NCI-H446 treated with DMSO at 0.1 percent for 48 hours (cell line): ENCODE measurements around the gene CFTR.

Experiments used
- DNase-seq: peaks from one replicate; lab custom pipeline; 2025; lab: John Stamatoyannopoulos, UW

The CFTR gene

GRCh38 chr7:117652943-117653680, 173.3 kb downstream of the CFTR start:
- DNase-seq, result no peak

GRCh38 chr7:117654780-117655179, 175.0 kb downstream of the CFTR start:
- DNase-seq, result no peak

GRCh38 chr7:117656806-117657205, 177.0 kb downstream of the CFTR start:
- no peak for DNase-seq

DNA sequence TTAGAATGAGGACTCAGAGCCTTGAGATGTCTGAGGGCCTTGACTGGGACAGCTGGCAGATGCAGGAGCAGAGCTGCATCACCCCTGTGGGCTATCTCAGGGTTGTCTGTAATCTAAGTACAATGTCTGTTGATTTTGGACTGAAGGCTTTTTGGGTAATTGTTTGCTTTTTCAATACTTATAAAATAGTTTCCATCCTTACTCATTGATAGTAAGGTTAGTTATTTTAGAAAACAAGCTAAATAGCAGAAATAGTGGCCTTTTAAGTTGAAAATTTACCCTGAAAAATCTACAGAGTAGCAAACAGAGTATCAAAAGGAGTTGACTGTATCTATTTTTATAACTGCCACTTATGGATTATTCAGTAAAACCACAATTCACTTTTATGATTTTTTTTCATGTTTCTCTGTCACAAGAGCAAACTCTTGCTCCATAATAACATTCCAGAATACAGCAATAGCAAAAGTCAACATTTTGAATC, 179.7 kb downstream of the CFTR start:
- DNase-seq, result no peak

- DNase-seq, result no peak
These were observed 181.5 kb downstream of the CFTR start for GRCh38 chr7:117661328-117661727.

GRCh38 chr7:117664047-117664446, 184.2 kb downstream of the CFTR start:
- no peak for DNase-seq

GRCh38 chr7:117665368-117665767, 185.5 kb downstream of the CFTR start:
- no peak for DNase-seq

- no peak for DNase-seq
These were observed 186.2 kb downstream of the CFTR start for GRCh38 chr7:117666031-117666430.

DNA sequence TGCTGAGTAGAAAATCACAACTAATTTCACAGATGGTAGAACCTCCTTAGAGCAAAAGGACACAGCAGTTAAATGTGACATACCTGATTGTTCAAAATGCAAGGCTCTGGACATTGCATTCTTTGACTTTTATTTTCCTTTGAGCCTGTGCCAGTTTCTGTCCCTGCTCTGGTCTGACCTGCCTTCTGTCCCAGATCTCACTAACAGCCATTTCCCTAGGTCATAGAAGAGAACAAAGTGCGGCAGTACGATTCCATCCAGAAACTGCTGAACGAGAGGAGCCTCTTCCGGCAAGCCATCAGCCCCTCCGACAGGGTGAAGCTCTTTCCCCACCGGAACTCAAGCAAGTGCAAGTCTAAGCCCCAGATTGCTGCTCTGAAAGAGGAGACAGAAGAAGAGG, 186.9 kb downstream of the CFTR start:
- DNase-seq, result no peak

DNA sequence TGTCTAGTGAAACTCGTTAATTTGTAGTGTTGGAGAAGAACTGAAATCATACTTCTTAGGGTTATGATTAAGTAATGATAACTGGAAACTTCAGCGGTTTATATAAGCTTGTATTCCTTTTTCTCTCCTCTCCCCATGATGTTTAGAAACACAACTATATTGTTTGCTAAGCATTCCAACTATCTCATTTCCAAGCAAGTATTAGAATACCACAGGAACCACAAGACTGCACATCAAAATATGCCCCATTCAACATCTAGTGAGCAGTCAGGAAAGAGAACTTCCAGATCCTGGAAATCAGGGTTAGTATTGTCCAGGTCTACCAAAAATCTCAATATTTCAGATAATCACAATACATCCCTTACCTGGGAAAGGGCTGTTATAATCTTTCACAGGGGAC, 187.6 kb downstream of the CFTR start:
- no peak for DNase-seq

- no peak for DNase-seq
These were observed 190.0 kb downstream of the CFTR start for GRCh38 chr7:117669818-117670217.

DNA sequence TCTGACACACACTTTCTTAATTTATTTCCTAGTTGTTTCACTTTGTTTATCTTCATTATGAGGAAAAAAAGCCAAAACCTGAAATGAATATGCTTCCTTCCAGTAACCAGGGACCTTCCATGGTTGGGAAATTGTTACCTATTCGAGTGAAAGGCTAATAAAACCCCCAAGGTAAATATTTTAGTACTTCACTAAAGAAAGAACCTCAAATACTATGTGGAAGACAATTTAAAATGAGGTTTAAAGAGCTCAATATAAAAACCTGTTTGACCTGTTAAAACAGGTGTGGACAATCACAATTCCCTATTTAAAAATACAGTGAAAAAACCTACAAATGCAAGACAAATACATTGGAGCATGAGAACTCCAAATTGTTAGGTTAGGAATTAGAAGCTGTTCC, 192.6 kb downstream of the CFTR start:
- DNase-seq, result no peak

- no peak for DNase-seq
These were observed 193.5 kb downstream of the CFTR start for GRCh38 chr7:117673367-117673766.

DNA sequence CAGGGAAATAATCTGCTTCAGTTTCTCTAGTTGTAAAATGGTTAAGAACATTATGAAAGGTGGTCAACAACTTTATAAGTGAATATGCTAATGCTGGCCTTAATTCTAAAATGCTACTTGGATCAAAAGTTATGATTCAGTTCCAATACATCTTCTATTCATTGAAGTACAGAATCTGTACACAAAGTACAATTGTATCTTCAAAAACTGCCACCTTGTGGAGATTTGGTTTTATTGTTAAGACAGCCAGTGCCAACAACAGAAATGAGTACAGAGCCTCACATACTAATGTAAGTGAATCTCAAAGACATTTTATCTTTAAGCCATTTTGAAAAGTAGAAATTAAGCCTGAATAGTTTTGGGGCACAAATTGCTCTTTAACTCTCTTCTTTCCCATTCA, 194.0 kb downstream of the CFTR start:
- DNase-seq, result no peak

DNA sequence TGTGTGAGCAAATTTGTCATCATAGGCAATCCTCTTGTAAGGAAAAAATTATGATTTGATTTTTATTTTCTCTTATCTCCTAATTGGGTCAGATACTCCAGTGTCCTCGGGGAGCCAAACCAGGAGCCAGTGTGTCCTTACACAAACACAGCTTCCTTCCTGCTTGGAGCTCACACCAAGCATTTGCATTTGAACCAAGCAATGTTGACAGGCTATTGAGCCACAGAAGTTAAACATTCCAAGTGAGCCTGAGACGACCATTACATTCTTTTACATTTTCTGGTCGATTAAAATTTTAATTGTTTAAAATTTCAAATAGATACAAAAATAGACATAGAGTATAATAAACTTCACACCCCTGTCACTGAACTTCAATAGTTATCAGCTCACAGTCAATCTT, 194.8 kb downstream of the CFTR start:
- DNase-seq, result no peak

- DNase-seq, result no peak
These were observed 195.9 kb downstream of the CFTR start for GRCh38 chr7:117675497-117676435.

- DNase-seq, result no peak
These were observed 199.3 kb downstream of the CFTR start for GRCh38 chr7:117679120-117679519.

- no peak for DNase-seq
These were observed 203.0 kb downstream of the CFTR start for GRCh38 chr7:117682681-117683385.

GRCh38 chr7:117683430-117684175, 203.8 kb downstream of the CFTR start:
- DNase-seq, result no peak

DNA sequence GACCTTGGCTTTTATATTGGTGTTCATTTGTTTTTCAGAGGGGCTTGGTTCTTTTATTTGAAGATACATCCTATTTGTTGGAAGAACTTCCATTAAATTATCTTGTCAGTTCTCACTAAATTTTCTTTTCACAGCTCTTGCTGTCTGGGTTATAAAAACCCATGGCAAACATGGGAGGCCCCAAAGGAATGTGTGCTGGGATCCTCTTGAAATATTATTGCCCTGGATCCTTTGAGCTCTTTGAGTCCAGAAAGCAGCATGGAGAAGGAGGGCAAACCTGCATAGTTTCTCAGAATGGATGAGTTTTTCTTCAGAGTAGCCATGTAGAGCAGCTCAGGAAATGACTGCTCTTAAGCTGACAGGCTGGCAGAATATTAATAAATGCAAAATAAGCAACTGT, 206.0 kb downstream of the CFTR start:
- no peak for DNase-seq

DNA sequence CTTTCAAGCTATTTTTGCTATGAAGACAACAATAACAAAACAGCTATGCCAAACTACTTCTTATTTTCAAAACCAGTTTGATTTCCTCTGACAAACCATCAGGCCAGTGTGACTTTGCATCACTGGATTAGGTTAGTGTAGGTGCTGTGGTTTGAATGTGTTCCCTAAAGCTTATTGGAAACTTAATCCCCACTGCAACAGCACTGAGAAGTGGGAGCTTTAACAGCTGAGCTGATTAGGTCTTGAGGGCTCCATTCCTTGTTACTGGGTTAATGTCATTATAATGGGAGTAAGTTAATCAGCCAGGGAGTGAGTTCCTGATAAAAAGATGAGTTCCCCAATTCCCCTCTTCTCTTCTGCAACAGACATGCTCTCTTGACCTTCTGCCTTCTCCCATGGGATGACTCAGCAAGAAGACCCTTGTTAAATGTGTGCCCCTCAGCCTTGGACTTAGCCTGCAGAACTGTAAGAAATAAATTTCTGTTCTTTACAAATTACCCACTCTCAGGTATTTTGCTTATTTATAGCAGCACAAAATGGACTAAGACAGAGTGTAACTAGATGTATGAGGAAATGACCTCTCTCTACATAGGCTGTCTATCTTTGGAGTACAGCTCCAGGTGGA, 206.6 kb downstream of the CFTR start:
- DNase-seq, result no peak
